Measurements from ENCODE around the gene GLRA3. TPM values are rescaled to one million over a fixed set of nuclear protein-coding genes. Genes with fewer than 3 reads are reported as not detected.

GLRA3 gene
- total and polyA plus RNA-seq, 4 donors: 9.3 to 41.1 (median 26.6) TPM

DNA sequence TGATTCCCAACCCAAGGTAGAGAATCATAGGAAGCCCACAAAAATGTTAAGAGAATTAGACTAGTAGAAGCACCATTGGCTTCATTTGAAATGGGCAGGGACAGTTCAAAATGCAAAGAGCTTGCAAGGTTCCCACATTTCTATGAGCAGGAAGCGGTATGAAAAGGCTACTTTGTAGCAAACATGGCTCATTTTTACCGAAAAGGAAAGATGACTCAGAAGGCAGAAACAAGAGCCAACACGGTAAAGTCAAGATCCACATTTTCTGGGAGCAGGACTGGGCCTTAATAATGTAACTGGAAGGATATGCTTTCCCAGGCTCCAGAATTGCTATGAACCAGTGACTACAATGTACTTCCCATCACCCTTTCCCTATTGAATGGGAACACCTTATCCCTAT lies 89.5 kb downstream of the GLRA3 start:
- no peaks in the 10 kb centered on the region for H3K9me3 ChIP-seq (ENCODE audit: control insufficient read depth, insufficient read depth, low read length)
- DNase-seq (ENCODE audit: low read depth in 4 of 6, low spot score in 6 of 6): no peak
- 100% methylated on average over 2 of the region's 3 CpGs for WGBS (ENCODE audit: insufficient coverage)
- peaks cover 3% of the 10 kb centered on the region for H3K4me1 ChIP-seq (ENCODE audit: control insufficient read depth, insufficient read depth, low read length)
- no peaks in the 10 kb centered on the region for H3K36me3 ChIP-seq (ENCODE audit: control insufficient read depth, insufficient read depth, low read length)
- H3K4me3 ChIP-seq (ENCODE audit: low read depth, low read length): no peak overlapping the region
- H3K27ac ChIP-seq (ENCODE audit: low read depth, low read length): no peak overlapping the region
- no peaks in the 10 kb centered on the region for H3K27me3 ChIP-seq (ENCODE audit: control insufficient read depth, insufficient read depth, low read length)

DNA sequence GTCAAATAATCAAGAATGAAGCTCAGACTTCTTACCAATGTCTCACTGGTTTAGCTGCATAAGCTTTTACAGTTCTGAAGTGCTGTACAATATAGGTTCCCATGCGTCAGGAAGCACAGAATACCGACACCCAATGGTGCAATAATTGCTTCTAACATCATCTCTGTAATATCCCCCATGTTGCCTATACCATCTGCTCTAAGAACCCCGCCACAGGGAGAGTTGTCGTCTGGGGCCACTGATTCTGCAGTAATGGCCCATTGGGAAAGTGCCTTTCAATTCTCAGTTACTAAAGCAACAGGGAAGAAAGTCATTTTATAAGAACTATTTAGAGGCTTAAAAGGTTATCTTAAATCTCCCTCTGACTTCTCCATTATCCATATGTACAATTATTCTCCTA lies 94.9 kb downstream of the GLRA3 start:
- no peaks in the 10 kb centered on the region for H3K36me3 ChIP-seq (ENCODE audit: control insufficient read depth, insufficient read depth, low read length)
- no peak overlapping the region for H3K27ac ChIP-seq (ENCODE audit: low read depth, low read length)
- H3K4me3 ChIP-seq (ENCODE audit: low read depth, low read length): no peak overlapping the region
- peak in 3 of 6 donors; percentile 33 to 95 (median 58) for DNase-seq (ENCODE audit: low read depth in 4 of 6, low spot score in 6 of 6)
- WGBS (ENCODE audit: insufficient coverage): 54% methylated on average over 2 of the region's 4 CpGs
- no peaks in the 10 kb centered on the region for H3K4me1 ChIP-seq (ENCODE audit: control insufficient read depth, insufficient read depth, low read length)
- H3K27me3 ChIP-seq (ENCODE audit: control insufficient read depth, insufficient read depth, low read length): no peaks in the 10 kb centered on the region
- H3K9me3 ChIP-seq (ENCODE audit: control insufficient read depth, insufficient read depth, low read length): no peaks in the 10 kb centered on the region

DNA sequence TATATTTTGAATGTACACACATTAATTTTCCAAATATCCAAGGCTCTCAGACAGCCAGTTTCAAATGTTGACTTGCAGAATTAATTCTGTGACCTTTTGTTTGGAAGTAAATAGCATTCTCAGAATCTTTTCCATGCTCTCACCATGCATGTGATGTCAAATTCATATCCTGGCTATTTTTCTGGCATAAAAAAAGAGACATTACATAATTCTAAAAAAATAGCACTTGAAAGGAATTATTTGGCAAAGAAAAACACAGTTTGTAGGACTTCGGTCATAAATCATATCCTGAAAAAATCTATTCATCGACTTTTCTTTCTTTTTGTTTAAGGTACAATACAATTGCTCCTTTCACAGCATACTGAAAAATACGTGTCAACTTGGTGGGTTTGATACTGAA lies 111.2 kb downstream of the GLRA3 start:
- Histone ChIP-seq H3K36me3 (ENCODE audit: control insufficient read depth, insufficient read depth, low read length) (no peaks in the 10 kb centered on the region), H3K27me3 (ENCODE audit: control insufficient read depth, insufficient read depth, low read length) (no peaks in the 10 kb centered on the region), H3K4me1 (ENCODE audit: control insufficient read depth, insufficient read depth, low read length) (no peaks in the 10 kb centered on the region), H3K4me3 (ENCODE audit: low read depth, low read length) (no peak overlapping the region), H3K9me3 (ENCODE audit: control insufficient read depth, insufficient read depth, low read length) (no peaks in the 10 kb centered on the region), H3K27ac (ENCODE audit: low read depth, low read length) (no peak overlapping the region)
- no CpG with 5 or more reads among the region's 3 CpGs for WGBS (ENCODE audit: insufficient coverage)
- no peak for DNase-seq (ENCODE audit: low read depth in 4 of 6, low spot score in 6 of 6)

DNA sequence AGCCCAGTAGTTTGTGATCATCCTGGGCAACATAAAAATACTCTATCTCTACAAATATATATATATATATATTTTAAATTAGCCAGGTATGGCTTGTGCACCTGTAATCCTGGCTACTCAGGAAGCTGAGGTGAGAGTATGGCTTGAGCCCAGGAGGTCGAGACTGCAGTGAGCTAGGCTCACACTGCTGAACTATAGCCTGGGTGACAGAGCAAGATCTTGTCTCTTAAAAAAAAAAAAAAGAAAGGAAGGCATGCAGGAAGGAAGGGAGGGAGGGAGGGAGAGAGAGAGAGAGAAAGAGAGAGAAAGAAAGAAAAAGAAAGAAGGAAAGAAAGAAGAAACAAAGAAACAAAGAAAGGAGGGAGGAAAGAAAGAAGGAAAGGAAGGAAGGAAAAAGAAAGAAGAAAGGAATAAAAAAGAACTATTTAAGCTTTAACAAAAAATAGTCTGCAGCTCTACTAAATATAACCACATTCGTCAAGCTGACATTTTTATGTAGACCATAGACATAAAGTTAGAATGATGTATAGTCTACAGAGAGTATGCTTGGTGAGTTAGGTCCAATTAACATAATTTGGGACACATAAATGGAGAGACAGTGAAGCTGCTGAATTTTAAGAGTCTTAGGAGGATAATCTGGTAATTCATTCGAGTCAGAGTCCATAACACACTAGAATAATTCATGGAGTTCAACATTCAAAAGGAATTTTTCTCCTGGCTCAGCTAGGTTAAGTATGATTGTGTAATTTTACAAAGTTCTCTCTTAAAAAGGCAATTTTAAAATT lies 111.9 kb downstream of the GLRA3 start:
- no peaks in the 10 kb centered on the region for H3K9me3 ChIP-seq (ENCODE audit: control insufficient read depth, insufficient read depth, low read length)
- no peaks in the 10 kb centered on the region for H3K4me1 ChIP-seq (ENCODE audit: control insufficient read depth, insufficient read depth, low read length)
- WGBS (ENCODE audit: insufficient coverage): 41% methylated on average over 1 of the region's 3 CpGs
- H3K4me3 ChIP-seq (ENCODE audit: low read depth, low read length): no peak overlapping the region
- H3K27ac ChIP-seq (ENCODE audit: low read depth, low read length): no peak overlapping the region
- H3K36me3 ChIP-seq (ENCODE audit: control insufficient read depth, insufficient read depth, low read length): no peaks in the 10 kb centered on the region
- H3K27me3 ChIP-seq (ENCODE audit: control insufficient read depth, insufficient read depth, low read length): no peaks in the 10 kb centered on the region
- DNase-seq (ENCODE audit: low read depth in 4 of 6, low spot score in 6 of 6): peak in 2 of 6 donors; percentile 5 to 76

DNA sequence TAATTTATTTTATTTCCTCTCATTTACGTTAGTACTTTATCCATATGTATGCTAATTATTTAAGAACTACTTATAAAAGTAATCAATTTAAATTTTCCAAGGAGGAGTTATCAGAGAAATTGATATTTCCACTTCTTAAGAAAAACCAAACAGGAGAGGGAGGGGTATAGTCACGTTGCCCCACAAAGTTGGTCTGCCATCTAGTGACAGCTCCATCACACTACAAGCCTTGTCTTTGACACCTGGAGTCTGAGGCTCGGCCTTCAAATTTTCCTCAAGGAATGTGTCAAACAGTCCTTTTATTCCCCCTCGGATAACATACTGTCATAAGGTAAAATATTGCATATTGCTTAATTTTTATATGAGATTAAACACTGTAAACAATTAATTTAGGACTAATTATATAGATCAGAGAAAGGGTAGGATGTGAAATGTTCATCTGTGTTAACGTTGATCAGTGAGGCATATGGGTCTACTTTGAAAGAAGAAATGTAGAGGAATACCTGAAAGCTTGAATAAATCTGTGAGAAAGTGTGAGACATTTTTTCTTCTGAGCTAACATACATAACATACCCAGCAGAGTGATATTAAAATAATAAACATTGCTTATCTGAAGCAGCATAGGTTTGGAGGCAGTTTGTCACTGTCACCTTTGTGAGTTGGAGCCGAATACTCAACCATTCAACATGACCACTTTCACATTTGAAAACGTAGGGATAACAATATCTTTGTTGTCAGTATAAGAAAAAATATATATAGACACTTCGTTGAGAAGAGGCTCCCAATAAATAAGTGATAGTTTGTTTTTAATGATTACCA lies 114.4 kb downstream of the GLRA3 start:
- DNase-seq (ENCODE audit: low read depth in 4 of 6, low spot score in 6 of 6): peak in 1 of 6 donors; percentile 2
- Histone ChIP-seq H3K9me3 (ENCODE audit: control insufficient read depth, insufficient read depth, low read length) (no peaks in the 10 kb centered on the region), H3K27me3 (ENCODE audit: control insufficient read depth, insufficient read depth, low read length) (no peaks in the 10 kb centered on the region), H3K36me3 (ENCODE audit: control insufficient read depth, insufficient read depth, low read length) (no peaks in the 10 kb centered on the region), H3K4me3 (ENCODE audit: low read depth, low read length) (no peak overlapping the region), H3K4me1 (ENCODE audit: control insufficient read depth, insufficient read depth, low read length) (no peaks in the 10 kb centered on the region), H3K27ac (ENCODE audit: low read depth, low read length) (no peak overlapping the region)
- WGBS (ENCODE audit: insufficient coverage): no CpG with 5 or more reads among the region's 8 CpGs

DNA sequence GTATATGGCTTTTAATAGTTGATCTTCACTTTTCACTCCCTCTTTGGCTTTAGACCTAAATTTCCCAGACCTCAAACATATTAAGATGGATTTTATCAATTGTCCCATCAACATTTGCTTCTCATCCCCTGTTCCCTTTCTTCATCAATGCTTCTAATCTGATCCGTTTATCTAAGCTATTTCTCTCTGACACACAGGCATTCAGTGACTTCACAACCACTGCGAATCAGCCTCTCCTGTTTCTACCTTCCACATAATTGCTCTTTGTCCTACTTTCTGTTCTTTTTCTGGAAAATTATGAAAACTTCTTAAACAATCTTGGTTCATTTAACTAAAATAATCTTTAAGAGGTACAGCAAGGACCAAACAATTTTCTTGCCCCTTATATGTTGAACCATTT lies 115.2 kb downstream of the GLRA3 start:
- Histone ChIP-seq H3K27ac (ENCODE audit: low read depth, low read length) (no peak overlapping the region), H3K36me3 (ENCODE audit: control insufficient read depth, insufficient read depth, low read length) (no peaks in the 10 kb centered on the region), H3K4me3 (ENCODE audit: low read depth, low read length) (no peak overlapping the region), H3K9me3 (ENCODE audit: control insufficient read depth, insufficient read depth, low read length) (no peaks in the 10 kb centered on the region), H3K27me3 (ENCODE audit: control insufficient read depth, insufficient read depth, low read length) (no peaks in the 10 kb centered on the region), H3K4me1 (ENCODE audit: control insufficient read depth, insufficient read depth, low read length) (no peaks in the 10 kb centered on the region)
- DNase-seq (ENCODE audit: low read depth in 4 of 6, low spot score in 6 of 6): no peak
- 33% methylated on average over 1 of the region's 2 CpGs for WGBS (ENCODE audit: insufficient coverage)

DNA sequence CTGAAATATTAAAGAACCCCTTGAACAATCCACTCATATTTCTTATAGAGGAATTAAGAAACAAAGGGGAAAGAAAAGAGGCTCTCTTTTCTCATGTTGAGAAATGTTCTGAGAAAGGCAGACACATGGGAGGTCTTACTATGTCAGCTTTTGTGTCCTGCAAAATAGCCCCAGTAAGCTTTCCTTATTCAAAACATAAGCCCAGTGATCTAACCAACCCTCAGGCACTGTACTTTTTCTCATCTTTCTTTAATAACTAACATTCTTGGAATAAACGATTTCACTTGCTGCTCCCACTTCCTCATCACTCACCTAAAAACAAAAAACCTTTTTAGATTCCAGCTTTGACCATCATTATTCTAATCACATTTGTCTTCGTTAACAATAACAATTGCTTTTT lies 115.9 kb downstream of the GLRA3 start:
- 48% methylated on average over 2 of the region's 2 CpGs for WGBS (ENCODE audit: insufficient coverage)
- Histone ChIP-seq H3K4me3 (ENCODE audit: low read depth, low read length) (no peak overlapping the region), H3K36me3 (ENCODE audit: control insufficient read depth, insufficient read depth, low read length) (no peaks in the 10 kb centered on the region)

DNA sequence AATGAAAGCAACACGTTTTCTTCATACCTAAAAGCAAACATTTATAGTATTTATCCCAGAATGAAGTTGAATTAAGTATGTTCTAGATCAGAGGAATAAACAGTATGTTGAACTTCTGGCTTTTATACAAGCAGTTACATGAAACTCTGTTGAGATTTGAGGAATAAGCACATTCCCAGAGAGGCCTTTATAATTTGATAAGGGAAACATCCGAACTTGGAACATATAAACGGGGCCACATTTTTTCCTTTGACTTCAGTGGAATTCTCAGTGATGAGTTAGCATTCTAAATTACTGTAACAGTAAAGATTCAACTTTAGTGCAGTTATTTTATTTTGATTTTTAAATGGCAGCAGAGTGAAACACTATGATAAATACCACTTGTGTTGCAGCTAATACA lies 119.5 kb downstream of the GLRA3 start:
- Histone ChIP-seq H3K9me3 (ENCODE audit: control insufficient read depth, insufficient read depth, low read length) (no peaks in the 10 kb centered on the region), H3K36me3 (ENCODE audit: control insufficient read depth, insufficient read depth, low read length) (no peaks in the 10 kb centered on the region), H3K4me3 (ENCODE audit: low read depth, low read length) (no peak overlapping the region), H3K27me3 (ENCODE audit: control insufficient read depth, insufficient read depth, low read length) (no peaks in the 10 kb centered on the region), H3K4me1 (ENCODE audit: control insufficient read depth, insufficient read depth, low read length) (no peaks in the 10 kb centered on the region), H3K27ac (ENCODE audit: low read depth, low read length) (no peak overlapping the region)
- no peak for DNase-seq (ENCODE audit: low read depth in 4 of 6, low spot score in 6 of 6)
- no CpG with 5 or more reads among the region's 3 CpGs for WGBS (ENCODE audit: insufficient coverage)

More for the DNA sequence above, 115.9 kb downstream of the GLRA3 start:
- H3K27ac ChIP-seq (ENCODE audit: low read depth, low read length): no peak overlapping the region
- no peaks in the 10 kb centered on the region for H3K27me3 ChIP-seq (ENCODE audit: control insufficient read depth, insufficient read depth, low read length)
- H3K4me1 ChIP-seq (ENCODE audit: control insufficient read depth, insufficient read depth, low read length): no peaks in the 10 kb centered on the region
- H3K9me3 ChIP-seq (ENCODE audit: control insufficient read depth, insufficient read depth, low read length): no peaks in the 10 kb centered on the region
- DNase-seq (ENCODE audit: low read depth in 4 of 6, low spot score in 6 of 6): no peak

DNA sequence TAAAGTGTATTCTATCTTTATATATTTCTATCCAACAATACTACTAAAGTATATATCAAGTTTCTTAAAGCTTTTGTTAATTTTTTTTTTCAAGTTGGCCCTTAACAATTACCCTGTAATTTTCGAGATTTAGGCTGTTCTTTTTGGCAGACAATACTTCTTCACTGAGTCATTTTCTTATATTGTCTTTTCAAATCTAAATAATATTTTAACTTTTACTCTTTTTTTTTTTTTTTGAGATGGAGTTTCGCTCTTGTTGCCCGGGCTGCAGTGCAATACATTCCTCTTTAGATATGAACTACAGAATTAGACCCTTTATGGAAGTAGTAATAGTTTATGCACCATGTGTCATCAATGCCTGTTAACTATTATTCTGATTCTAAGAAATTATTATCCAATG lies 120.7 kb downstream of the GLRA3 start:
- no peak overlapping the region for H3K4me3 ChIP-seq (ENCODE audit: low read depth, low read length)
- H3K27me3 ChIP-seq (ENCODE audit: control insufficient read depth, insufficient read depth, low read length): no peaks in the 10 kb centered on the region
- H3K9me3 ChIP-seq (ENCODE audit: control insufficient read depth, insufficient read depth, low read length): no peaks in the 10 kb centered on the region
- WGBS (ENCODE audit: insufficient coverage): no CpG with 5 or more reads among the region's 3 CpGs
- no peak for DNase-seq (ENCODE audit: low read depth in 4 of 6, low spot score in 6 of 6)
- no peaks in the 10 kb centered on the region for H3K4me1 ChIP-seq (ENCODE audit: control insufficient read depth, insufficient read depth, low read length)
- no peak overlapping the region for H3K27ac ChIP-seq (ENCODE audit: low read depth, low read length)
- no peaks in the 10 kb centered on the region for H3K36me3 ChIP-seq (ENCODE audit: control insufficient read depth, insufficient read depth, low read length)

DNA sequence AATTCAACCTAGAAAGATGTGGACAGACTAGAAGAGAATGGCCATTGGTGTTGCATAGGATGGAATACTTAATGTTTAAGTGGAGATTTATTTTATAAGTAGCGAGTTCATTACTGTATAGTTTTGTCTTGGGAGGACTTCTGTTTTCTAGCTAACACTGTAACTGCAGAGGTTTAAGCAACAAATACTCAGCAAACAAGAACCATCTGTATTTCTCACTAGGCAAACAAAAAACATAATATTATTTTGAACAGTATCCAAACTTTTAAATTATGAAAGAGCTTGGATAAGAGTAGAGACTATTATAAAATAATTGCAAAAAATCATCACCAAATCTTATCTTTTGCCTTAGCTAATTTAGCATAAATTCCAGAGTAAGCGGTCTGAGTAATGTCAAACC lies 121.1 kb downstream of the GLRA3 start:
- Histone ChIP-seq H3K27ac (ENCODE audit: low read depth, low read length) (no peak overlapping the region), H3K4me1 (ENCODE audit: control insufficient read depth, insufficient read depth, low read length) (no peaks in the 10 kb centered on the region), H3K9me3 (ENCODE audit: control insufficient read depth, insufficient read depth, low read length) (no peaks in the 10 kb centered on the region), H3K4me3 (ENCODE audit: low read depth, low read length) (no peak overlapping the region), H3K36me3 (ENCODE audit: control insufficient read depth, insufficient read depth, low read length) (no peaks in the 10 kb centered on the region), H3K27me3 (ENCODE audit: control insufficient read depth, insufficient read depth, low read length) (no peaks in the 10 kb centered on the region)
- no CpG with 5 or more reads among the region's 2 CpGs for WGBS (ENCODE audit: insufficient coverage)
- DNase-seq (ENCODE audit: low read depth in 4 of 6, low spot score in 6 of 6): no peak
